Stimulated activated CD4-positive, alpha-beta T cell treated with anti-CD3 and anti-CD28 coated beads, Interleukin-12 subunit alpha, Interleukin-12 subunit beta, amount 100 ng/mL, for 24 hours (primary cell): Measurements from ENCODE around the gene STUB1.

ENCODE experiments used
- DNase-seq, 2 experiments: peaks; one replicate each; pipeline ENCODE4 v3.0.0-alpha.2; 2020; ENCODE audit warnings: low read depth in 2 of 2

Gene STUB1

GRCh38 chr16:644556-644955 is 35.7 kb upstream of the STUB1 start:
- DNase-seq = no peak

GRCh38 chr16:645852-646678 is 34.1 kb upstream of the STUB1 start:
- DNase-seq = no peak

GRCh38 chr16:646679-647172 is 33.5 kb upstream of the STUB1 start:
- no peak for DNase-seq

- no peak for DNase-seq
These were observed 32.9 kb upstream of the STUB1 start for GRCh38 chr16:647173-647902.

- no peak for DNase-seq
These were observed 32.0 kb upstream of the STUB1 start for GRCh38 chr16:648071-648780.

DNA sequence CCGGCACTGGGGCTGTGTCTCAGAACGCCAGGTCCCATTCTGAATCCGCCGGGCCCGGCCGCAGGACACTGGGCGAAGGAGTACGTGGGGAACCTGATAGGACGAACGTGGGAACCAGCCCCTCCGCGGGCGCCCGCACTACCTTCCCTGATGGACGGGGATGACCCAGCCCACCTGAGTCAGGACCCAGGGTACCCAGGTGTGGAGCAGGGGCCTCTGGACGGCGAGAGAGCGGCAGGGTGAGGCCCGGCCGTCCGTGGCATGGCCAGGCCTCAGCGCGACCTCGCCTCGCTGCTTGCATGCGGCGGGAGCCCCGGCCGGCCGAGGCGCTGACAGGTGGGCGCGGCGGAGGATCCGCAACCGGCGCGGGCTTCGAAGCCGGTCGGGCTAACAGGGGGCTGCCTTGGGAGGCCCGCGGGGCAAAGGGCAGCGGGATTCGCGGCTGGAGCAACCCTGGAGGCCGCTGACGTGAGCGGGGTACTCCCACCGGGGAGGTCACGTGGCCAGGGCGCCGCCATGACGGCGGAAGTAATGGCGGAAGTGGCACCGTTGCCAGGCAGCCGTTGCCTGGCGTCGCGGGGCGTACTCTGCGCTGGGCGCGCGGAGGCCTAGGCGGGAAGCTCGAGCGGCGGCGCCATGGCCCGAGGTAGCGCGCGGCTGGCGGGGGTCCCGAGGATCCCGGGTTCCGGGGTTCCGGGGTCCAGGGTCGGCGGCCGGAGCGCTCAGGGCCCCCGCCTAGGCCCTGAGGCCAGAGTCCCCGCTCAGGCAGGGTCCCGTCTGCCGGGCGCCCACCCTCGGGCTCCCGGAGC is 31.2 kb upstream of the STUB1 start, which contains the start of gene WDR90:
WDR90 (plus strand) TSS at position 585 of the 809 bp plus-strand sequence; CDS start at position 637, 52 bp downstream.
- peak; percentile 89 to 93 for DNase-seq

DNA sequence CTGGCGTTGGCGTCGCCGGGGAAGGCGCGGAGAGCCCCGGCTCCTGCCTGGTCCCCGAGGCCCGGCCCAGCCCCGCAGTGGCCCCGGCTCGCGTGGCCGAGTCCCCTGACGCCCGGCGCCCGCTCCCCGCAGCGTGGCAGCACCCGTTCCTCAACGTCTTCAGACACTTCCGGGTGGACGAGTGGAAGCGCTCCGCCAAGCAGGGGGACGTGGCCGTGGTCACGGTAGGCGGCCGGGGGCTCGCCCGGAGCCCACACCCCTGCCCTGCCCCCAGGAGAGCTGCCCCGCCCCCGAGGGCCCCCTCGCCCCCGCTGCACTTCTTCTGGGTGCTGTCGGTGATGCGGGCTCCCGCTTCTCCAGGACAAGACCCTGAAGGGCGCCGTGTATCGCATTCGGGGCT is 30.6 kb upstream of the STUB1 start:
- no peak for DNase-seq

DNA sequence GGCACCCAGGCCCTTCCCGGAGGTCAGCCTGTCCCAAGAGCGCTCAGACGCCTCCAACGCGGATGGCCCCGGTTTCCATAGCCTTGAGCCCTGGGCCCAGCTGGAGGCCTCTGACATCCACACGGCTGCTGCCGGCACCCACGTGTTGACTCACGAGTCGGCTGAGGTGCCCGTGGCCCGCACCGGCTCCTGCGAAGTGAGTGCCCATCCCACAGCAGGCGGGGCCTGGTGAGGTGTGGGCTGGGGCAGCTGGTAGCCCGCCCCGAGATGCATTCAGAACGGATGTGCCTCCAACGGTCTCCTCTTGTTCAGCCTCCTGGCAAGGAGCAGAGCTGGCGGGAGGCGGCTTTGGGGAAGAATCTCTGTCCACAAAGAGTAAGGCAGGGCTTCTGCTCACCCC is 28.4 kb upstream of the STUB1 start:
- DNase-seq = no peak

GRCh38 chr16:652454-653305 is 27.5 kb upstream of the STUB1 start:
- DNase-seq = no peak

GRCh38 chr16:654034-654433 is 26.2 kb upstream of the STUB1 start:
- no peak for DNase-seq

DNA sequence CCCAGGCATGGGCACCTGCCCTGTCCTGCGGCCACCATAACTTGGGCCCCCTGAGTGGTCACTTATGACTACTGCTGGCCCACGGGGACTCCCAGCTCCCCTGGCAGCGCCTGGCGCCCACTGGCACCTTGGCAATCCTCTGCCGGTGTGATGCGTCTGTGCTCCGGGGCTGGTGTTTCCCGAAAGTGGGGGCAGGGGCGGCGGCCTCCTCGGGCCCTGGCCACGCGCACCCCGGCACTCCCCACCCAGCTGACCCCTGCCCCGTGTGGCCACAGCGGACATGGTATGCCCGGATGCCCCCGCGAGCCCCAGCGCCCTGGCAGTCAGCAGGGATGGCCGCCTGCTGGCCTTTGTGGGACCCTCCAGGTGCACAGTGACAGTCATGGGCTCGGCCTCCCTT is 22.7 kb upstream of the STUB1 start:
- DNase-seq = no peak

GRCh38 chr16:658679-659571 is 21.3 kb upstream of the STUB1 start:
- no peak for DNase-seq

DNA sequence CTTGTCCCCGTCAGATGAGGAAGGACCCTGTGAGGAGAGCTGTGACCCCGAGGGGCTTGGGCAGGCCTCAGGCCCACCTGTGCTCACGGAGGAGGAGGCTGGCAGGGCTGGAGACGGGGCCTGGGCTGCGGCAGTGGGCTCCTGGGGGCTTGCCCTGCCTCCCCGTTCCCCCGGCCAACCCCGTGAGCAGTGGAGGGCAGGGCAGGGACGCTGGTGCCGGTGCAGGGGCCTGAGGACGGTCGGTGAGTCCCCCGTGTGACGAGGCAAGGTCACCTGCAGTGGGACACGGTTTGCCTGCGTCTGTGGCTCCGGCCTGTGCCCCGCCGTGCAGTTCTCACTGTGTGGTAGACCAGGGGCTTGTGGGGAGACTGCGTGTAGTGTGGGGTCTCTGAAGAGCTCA is 20.6 kb upstream of the STUB1 start:
- no peak for DNase-seq

- DNase-seq = no peak
These were observed 20.1 kb upstream of the STUB1 start for GRCh38 chr16:660132-660458.

- peak in 1 of 2 experiments; percentile 57 for DNase-seq
These were observed 19.6 kb upstream of the STUB1 start for GRCh38 chr16:660459-661183.

GRCh38 chr16:661184-661821 is 18.9 kb upstream of the STUB1 start:
- no peak for DNase-seq

DNA sequence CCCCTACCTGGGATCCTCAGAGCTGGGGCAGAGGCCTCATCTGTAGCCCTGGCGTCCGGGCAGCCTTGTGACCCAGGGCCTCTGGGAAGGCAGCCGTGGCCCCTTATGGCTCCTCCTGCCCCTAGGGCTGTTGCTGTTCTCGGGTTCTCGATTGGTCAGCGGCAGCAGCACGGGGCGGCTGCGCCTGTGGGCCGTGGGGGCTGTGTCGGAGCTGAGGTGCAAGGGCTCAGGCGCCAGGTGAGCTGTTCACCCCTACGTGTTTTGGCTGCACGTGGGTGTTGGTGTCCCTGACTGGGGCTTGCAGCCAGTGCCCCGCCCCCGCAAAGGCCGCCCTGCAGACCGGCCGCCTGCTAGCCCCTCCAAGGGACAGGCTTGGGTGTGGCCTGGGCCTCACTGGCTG is 18.1 kb upstream of the STUB1 start:
- DNase-seq = no peak

DNA sequence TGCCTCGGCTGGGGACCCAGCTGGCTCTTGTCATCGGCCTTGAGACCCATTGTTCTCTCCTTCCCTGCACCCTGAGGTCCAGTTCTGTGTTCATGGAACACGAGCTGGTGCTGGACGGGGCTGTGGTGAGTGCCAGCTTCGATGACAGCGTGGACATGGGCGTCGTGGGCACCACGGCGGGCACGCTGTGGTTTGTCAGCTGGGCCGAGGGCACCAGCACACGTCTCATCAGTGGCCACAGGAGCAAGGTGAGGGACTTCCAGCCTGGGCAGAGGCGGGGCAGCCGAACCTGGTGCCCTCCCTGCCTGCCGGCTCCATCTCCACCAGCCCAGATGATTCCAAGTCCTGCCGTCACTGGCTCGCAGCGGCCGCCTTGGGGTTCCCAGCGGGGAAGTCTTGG is 17.6 kb upstream of the STUB1 start:
- DNase-seq = no peak
